Measurements from ENCODE around the gene FBXO21. TPM values are rescaled to one million over a fixed set of nuclear protein-coding genes. Genes with fewer than 3 reads are reported as not detected.

Gene FBXO21
- total and polyA plus RNA-seq, 8 donors: 7.4 to 494 (median 32.2) TPM

- intact Hi-C loops (cut with DNase I; ENCODE audit: low total_unique reads): no loop called here
- TF ChIP-seq POLR2A (IDR thresholded peaks at IDR 0.05): no peak
- TF ChIP-seq POLR2AphosphoS5 (IDR thresholded peaks at IDR 0.05): no peak
- TF ChIP-seq CTCF (IDR thresholded peaks at IDR 0.05): no peak
- no peak for TF ChIP-seq EP300 (IDR thresholded peaks at IDR 0.05)
- Histone ChIP-seq H3K27ac (no peak overlapping the region), H3K27me3 (no peaks in the 10 kb centered on the region), H3K36me3 (peaks cover 23 to 85% (median 77%) of the 10 kb centered on the region in 4 donors), H3K9me3 (no peaks in the 10 kb centered on the region), H3K4me3 (no peak overlapping the region), H3K4me1 (peaks cover 0 to 9% (median 3%) of the 10 kb centered on the region in 4 donors)
- no peak for DNase-seq
- 59 to 71% (median 60%) methylated on average over 5 of the region's 5 CpGs for WGBS, 5 donors
These were observed 38.8 kb downstream of the FBXO21 start for GRCh38 chr12:117151403-117152031.

GRCh38 chr12:117149431-117149830 is 40.8 kb downstream of the FBXO21 start:
- no peak for DNase-seq
- no peak overlapping the region for H3K4me3 ChIP-seq
- H3K27ac ChIP-seq: no peak overlapping the region
- intact Hi-C loops (cut with DNase I; ENCODE audit: low total_unique reads): no loop called here
- 76 to 90% (median 79%) methylated on average over 7 of the region's 7 CpGs for WGBS, 5 donors
- H3K4me1 ChIP-seq: peaks cover 0 to 9% (median 3%) of the 10 kb centered on the region in 4 donors
- no peak for TF ChIP-seq CTCF (IDR thresholded peaks at IDR 0.05)
- no peak for TF ChIP-seq POLR2AphosphoS5 (IDR thresholded peaks at IDR 0.05)
- TF ChIP-seq POLR2A (IDR thresholded peaks at IDR 0.05): no peak
- TF ChIP-seq EP300 (IDR thresholded peaks at IDR 0.05): no peak
- no peaks in the 10 kb centered on the region for H3K9me3 ChIP-seq
- H3K27me3 ChIP-seq: no peaks in the 10 kb centered on the region
- peaks cover 15 to 85% (median 75%) of the 10 kb centered on the region in 4 donors for H3K36me3 ChIP-seq

GRCh38 chr12:117148642-117149041 is 41.6 kb downstream of the FBXO21 start:
- WGBS, 5 donors: 82 to 90% (median 89%) methylated on average over 4 to 6 of the region's 6 CpGs
- Histone ChIP-seq H3K27me3 (no peaks in the 10 kb centered on the region), H3K4me1 (peaks cover 0 to 13% (median 6%) of the 10 kb centered on the region in 4 donors), H3K27ac (no peak overlapping the region), H3K4me3 (no peak overlapping the region), H3K36me3 (peaks cover 8 to 85% (median 72%) of the 10 kb centered on the region in 4 donors), H3K9me3 (no peaks in the 10 kb centered on the region)
- TF ChIP-seq POLR2A (IDR thresholded peaks at IDR 0.05): no peak
- intact Hi-C loops (cut with DNase I; ENCODE audit: low total_unique reads): no loop called here
- no peak for DNase-seq

GRCh38 chr12:117147639-117148038 is 42.6 kb downstream of the FBXO21 start:
- TF ChIP-seq POLR2AphosphoS5 (IDR thresholded peaks at IDR 0.05) (no peak), POLR2A (IDR thresholded peaks at IDR 0.05) (no peak), CTCF (IDR thresholded peaks at IDR 0.05) (no peak), EP300 (IDR thresholded peaks at IDR 0.05) (no peak)
- Histone ChIP-seq H3K9me3 (no peaks in the 10 kb centered on the region), H3K27ac (no peak overlapping the region), H3K36me3 (peaks cover 8 to 83% (median 69%) of the 10 kb centered on the region in 4 donors), H3K27me3 (no peaks in the 10 kb centered on the region), H3K4me3 (no peak overlapping the region), H3K4me1 (peaks cover 0 to 23% (median 14%) of the 10 kb centered on the region in 4 donors)
- intact Hi-C loops (cut with DNase I; ENCODE audit: low total_unique reads): no loop called here
- no peak for DNase-seq
- WGBS, 5 donors: 82 to 86% (median 84%) methylated on average over 9 to 12 of the region's 12 CpGs

- intact Hi-C loops (cut with DNase I; ENCODE audit: low total_unique reads): no loop called here
- 84 to 92% (median 89%) methylated on average over 13 of the region's 13 CpGs for WGBS, 5 donors
- peaks cover 8 to 76% (median 69%) of the 10 kb centered on the region in 4 donors for H3K36me3 ChIP-seq
- DNase-seq: no peak
- H3K4me1 ChIP-seq: peaks cover 7 to 35% (median 28%) of the 10 kb centered on the region in 4 donors
- no peak overlapping the region for H3K27ac ChIP-seq
- H3K9me3 ChIP-seq: no peaks in the 10 kb centered on the region
- H3K4me3 ChIP-seq: no peak overlapping the region
- TF ChIP-seq POLR2A (IDR thresholded peaks at IDR 0.05): no peak
- TF ChIP-seq CTCF (IDR thresholded peaks at IDR 0.05): no peak
- no peak for TF ChIP-seq POLR2AphosphoS5 (IDR thresholded peaks at IDR 0.05)
- TF ChIP-seq EP300 (IDR thresholded peaks at IDR 0.05): no peak
- no peaks in the 10 kb centered on the region for H3K27me3 ChIP-seq
These were observed 44.6 kb downstream of the FBXO21 start for GRCh38 chr12:117145597-117146154.

Measured in stomach (tissue), 9 donors.